Renal pelvis (tissue), 4 donors: ENCODE measurements around the gene LEF1. TPM values are rescaled to one million over a fixed set of nuclear protein-coding genes. Genes with fewer than 3 reads are reported as not detected.
A peak's percentile ranks its signal among the peaks of the same experiment; 100 is the strongest.

Experiments
- DNase-seq: peaks from one replicate; pipeline ENCODE4 v3.0.0-alpha.2; 2013
- polyA plus RNA-seq, 3 donors: library from polyadenylated mRNA; unstranded; fragments of 120-200 nt; gene quantifications; one replicate each; pipeline ENCODE4 v1.2.1, GENCODE V29; 2013; ENCODE audit not compliant: insufficient read length in 3 of 3

Gene LEF1
- polyA plus RNA-seq, 3 donors, result 53.1 to 68.6 (median 66.7) TPM

GRCh38 chr4:108155373-108155772 is 13.4 kb downstream of the LEF1 start:
- DNase-seq, result peak; percentile 51

DNA sequence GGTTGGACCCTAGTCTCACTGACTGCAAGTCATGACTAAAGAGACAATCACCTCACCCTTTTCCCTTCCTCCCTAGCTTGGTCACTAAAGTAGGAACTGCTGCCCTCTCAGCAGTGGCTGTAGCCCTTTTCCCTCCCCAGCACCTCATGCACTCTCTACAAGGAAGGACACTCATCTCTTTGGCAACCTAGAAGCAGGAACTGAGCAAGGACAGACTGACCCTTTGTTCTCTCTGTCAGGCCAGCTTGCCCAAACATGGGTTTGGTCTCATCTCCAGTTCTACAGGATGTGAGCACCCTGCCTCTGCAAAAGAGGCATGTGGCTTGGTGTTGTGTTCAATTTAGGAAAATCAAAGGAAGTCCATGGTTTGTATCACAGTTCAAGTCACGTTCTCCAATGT is 15.8 kb downstream of the LEF1 start:
- DNase-seq, result no peak

DNA sequence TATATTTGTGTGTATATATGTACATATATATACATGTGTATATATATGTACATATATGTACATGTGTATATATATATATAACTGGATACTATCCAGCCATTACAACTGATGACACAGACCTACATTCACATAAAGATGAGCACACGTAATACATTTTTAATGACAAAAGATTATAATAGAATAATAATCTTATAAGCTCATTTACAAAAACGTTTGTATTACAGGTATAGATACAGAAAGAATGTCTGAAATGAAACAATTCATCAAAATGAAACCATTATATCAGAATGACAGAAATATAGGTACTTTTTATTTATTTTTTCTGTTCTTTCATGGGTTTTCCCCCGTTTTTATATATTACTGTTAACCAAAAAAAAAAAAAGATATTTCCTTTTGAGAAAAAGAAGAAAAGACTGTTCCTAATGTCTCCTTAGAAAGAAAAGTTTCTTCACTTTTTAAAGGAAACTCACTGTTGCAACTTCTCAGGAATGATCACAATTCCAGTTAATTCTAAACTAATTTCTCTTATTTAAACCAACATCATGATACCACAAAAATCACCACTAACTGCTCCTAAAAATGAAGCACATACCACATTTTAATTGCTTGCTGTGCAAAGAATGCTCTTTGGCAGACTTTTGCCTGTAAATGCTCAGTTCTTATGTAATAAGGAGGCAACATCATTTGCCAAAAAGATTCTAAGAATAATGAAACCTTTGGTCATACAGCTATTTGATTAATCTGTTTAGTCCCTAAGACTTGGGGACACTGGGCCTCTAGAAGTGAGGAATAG is 18.9 kb downstream of the LEF1 start:
- no peak for DNase-seq

DNA sequence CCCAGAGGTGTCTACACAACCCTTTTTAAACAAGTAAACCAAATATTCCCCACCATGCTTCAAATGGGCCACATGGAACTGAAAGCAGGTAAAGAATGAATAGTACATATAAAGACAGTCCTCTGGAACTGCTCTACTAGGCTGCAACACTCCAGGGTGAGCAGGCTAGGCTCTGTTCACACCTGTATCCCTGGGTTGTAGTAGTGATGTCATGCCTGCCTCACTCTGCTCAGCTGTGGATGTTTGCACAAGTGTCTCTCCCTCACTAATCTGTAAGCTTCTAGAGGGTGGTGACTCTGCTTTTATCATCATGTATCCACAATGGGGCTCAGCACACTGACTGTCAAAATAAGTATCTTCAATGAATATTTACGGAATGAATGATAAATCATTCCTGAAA is 20.4 kb downstream of the LEF1 start:
- no peak for DNase-seq

- DNase-seq, result no peak
Observed at GRCh38 chr4:108146819-108147218, 21.9 kb downstream of the LEF1 start.

- no peak for DNase-seq
Observed at GRCh38 chr4:108146336-108146735, 22.4 kb downstream of the LEF1 start.

GRCh38 chr4:108144451-108144850 is 24.3 kb downstream of the LEF1 start:
- DNase-seq, result no peak

DNA sequence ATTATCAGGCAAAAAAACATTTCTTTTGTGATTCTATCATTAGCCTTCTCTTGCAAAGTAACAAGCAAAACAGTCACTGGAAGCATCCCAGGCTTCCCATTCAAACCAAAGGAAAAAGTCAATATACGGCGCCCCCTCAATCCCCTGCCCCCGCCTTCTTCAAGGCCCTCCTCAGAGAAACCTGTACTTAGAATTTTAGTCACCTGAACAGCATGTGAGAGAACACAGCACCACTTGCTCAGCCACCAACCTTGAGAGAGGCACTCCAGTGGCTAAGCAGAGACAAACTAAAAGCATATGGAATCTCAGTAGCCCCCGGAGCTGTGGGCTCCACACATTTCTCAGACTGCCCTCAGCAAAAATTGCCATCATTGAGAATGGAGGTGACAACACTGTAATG is 25.2 kb downstream of the LEF1 start:
- no peak for DNase-seq

- no peak for DNase-seq
Observed at GRCh38 chr4:108142870-108143269, 25.9 kb downstream of the LEF1 start.

- peak; percentile 49 for DNase-seq
Observed at GRCh38 chr4:108141213-108141950, 27.4 kb downstream of the LEF1 start.

GRCh38 chr4:108140328-108140727 is 28.4 kb downstream of the LEF1 start:
- DNase-seq, result no peak

- no peak for DNase-seq
Observed at GRCh38 chr4:108139089-108139488, 29.6 kb downstream of the LEF1 start.

DNA sequence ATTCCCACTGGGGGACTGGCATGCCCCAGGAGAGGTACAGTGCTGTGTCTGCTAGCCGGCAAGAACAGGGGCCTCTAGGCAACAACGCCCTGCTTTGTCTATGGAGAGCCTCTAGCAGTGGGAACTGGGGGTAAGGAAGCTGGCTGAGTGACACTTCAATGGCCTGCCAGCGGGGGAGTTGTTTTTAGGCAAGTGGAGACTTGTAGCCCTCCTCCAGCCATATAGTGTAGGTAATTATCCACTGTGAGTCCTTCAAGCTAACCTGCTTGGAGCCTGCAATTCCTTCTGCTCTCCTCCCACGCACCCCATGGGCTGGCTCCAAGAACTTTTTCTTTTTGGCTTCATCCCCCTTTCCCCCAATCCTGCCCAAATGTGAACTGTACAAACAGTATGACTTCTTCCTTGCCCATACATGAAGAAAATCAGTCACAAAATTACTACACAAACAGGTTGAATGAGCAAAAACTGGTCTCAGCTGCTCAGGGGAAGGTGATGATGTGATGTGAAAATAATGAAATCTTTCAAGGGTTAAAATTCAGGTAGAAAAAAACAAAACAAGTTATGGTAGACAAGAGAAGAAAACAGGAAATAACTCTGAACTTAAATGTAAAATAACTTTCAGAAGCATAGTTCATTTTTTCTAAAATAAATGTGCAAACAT is 33.1 kb downstream of the LEF1 start:
- DNase-seq, result peak; percentile 31

GRCh38 chr4:108130955-108131354 is 37.8 kb downstream of the LEF1 start:
- DNase-seq, result no peak

- DNase-seq, result no peak
Observed at GRCh38 chr4:108129196-108129595, 39.5 kb downstream of the LEF1 start.

- no peak for DNase-seq
Observed at GRCh38 chr4:108126806-108127205, 41.9 kb downstream of the LEF1 start.

DNA sequence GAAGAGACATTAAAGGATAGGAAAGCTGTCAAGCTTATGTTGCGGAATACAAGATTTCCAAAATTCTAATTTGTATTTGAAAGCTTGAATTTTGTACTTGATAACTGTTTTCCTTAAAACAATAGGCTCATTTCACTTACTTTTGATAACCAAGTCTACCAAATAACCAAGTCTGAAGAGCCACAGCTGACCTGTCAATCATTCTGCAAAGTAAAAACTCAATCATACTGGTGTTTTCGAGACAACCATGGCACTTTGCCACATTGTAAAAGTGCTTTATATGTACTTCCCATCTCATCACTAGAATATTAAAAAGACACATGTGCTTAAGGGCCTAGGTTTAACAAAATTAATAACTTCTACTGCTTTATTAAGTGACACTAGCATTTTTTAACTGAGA is 47.9 kb downstream of the LEF1 start:
- DNase-seq, result no peak

DNA sequence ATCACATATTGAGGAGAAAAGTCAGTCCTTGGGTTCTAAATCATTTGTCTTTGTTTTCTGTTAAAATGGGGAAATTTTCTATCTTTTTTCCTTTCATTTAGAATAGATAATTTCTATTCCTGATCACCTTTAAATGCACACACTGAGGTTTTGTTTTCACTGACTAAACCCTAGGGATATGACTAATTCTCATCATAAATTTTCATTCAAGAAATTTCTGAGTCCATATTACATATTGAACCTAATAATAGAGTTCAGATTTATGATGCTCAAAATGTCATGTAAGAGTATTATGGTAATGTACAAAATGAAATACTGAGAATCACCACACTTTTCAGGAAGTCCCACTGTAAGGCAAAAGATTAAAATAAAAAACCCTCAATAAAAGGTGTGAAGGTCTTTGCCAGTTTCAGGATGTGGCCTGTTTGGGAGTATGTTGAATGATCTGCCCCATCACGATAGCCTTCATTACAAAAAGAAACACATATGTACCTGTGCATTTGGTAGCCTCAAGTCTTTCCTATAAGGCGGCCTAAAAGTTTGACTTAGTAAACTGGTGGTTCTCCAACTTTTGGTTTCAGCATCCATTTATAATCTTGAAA is 49.4 kb downstream of the LEF1 start:
- DNase-seq, result no peak

- no peak for DNase-seq
Observed at GRCh38 chr4:108118505-108118904, 50.2 kb downstream of the LEF1 start.

DNA sequence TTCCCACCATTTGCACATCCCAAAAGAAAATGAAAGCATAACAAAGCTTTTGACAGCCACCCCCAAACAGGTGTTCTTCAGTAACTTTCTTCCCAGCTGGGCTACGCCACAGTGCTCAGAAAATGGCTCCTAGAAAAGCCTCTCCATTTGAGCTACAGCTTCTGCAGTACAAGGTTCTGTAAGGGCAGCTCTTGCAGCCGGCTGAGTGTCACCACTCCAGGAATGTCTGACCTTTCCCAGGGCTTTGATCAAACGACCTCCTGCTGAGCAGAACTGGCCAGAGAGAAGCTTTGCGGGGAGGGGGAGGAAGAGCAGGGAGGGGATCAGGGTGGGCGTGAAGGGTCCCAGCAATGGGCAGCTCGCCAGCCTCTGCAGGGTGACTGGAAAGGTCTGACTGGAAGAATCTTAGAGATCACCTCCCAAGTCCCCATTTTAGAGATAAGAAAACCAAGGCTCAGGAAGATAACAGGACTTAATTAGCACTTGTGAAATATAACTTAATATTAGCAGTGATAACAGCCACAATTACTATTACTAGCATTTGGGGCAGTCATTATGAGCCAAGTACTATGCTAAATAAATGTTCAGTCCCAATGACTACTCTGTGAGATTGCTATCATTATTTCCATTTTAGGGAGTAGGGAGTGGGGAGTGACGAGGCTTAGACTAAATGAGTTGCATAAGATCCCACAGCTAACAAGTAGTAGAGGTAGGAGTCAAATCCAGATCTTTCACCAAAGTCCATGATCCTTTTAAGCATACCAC is 51.1 kb downstream of the LEF1 start:
- peak; percentile 37 for DNase-seq

DNA sequence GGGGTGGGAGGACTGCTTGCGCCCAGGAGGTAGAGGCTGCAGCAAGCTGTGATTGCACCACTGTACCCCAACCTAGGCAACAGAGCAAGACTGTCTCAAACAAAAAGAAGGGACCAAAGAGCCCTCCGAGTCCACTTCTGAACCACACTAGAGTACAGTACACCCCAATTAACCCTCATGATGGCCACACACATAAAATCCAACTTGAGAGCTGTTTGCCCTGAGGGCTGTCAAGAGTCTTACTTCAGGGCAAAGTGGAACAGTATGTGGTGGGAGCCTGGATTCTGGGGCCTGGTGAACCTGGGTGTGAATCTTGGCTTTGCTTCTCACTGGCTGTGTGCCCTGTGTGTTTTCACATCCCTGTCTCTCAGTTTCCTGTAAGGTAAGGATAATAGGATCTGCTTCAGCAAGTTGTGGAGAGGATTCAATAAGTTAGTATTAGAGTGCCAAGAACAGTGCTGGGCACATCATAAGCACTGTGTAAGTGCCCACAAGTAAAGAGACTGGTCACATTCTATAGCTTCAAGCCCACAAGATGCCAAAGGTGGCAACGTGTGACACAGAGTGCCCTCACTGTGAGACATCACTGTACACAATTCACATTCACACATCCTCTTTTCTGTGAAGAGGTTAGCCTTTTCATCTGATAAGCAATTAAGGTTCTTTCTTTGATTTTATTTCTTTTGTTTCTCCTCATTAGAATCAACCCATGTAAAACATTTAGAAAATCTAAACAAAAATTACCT is 52.1 kb downstream of the LEF1 start:
- DNase-seq, result no peak
